Hepatocyte (in vitro differentiated cells): ENCODE data around the gene MNX1. TPM values are rescaled to one million over a fixed set of nuclear protein-coding genes. Genes with fewer than 3 reads are reported as not detected.

Experiments used
- DNase-seq: peaks from one replicate; pipeline ENCODE4 v3.0.0-alpha.2; 2016; ENCODE audit warnings: low spot score
- H2AFZ ChIP-seq: fragments of 200-600 bp; sonication (generic); 2 replicates; pipeline ENCODE4 v1.6.0; 2016; ENCODE audit warnings: antibody characterized with exemption, mild to moderate bottlenecking
- H3K27ac ChIP-seq: fragments of 200-600 bp; sonication (generic); 2 replicates; pipeline ENCODE4 v1.5.1; 2016; ENCODE audit warnings: mild to moderate bottlenecking
- H3K27me3 ChIP-seq: fragments of 200-600 bp; sonication (generic); 2 replicates; pipeline ENCODE4 v1.6.1; 2016
- H3K36me3 ChIP-seq: fragments of 200-600 bp; sonication (generic); replicated peaks from 2 replicates; pipeline ENCODE4 v1.5.1; 2016; ENCODE audit warnings: low read depth; ENCODE audit not compliant: insufficient read depth
- H3K4me1 ChIP-seq: fragments of 200-600 bp; sonication (generic); 2 replicates; pipeline ENCODE4 v1.5.1; 2016; ENCODE audit warnings: mild to moderate bottlenecking, moderate library complexity; ENCODE audit not compliant: insufficient read depth
- H3K4me2 ChIP-seq: fragments of 200-600 bp; sonication (generic); 2 replicates; pipeline ENCODE4 v1.6.0; 2016
- H3K4me3 ChIP-seq: fragments of 200-600 bp; sonication (generic); 2 replicates; pipeline ENCODE4 v1.5.1; 2016; ENCODE audit warnings: mild to moderate bottlenecking
- H3K79me2 ChIP-seq: fragments of 200-600 bp; sonication (generic); 2 replicates; pipeline ENCODE4 v1.6.0; 2017; ENCODE audit warnings: mild to moderate bottlenecking
- H3K9me2 ChIP-seq: fragments of 200-600 bp; sonication (generic); replicated peaks from 2 replicates; pipeline ENCODE4 v1.6.0; 2017; ENCODE audit warnings: mild to moderate bottlenecking; ENCODE audit not compliant: insufficient read depth
- H3K9me3 ChIP-seq: fragments of 200-600 bp; sonication (generic); 2 replicates; pipeline ENCODE4 v1.5.1; 2016; ENCODE audit warnings: low read depth, mild to moderate bottlenecking
- H4K20me1 ChIP-seq: fragments of 200-600 bp; sonication (generic); 2 replicates; pipeline ENCODE4 v1.6.0; 2016; ENCODE audit warnings: mild to moderate bottlenecking; ENCODE audit not compliant: insufficient read depth, poor library complexity, severe bottlenecking
- CTCF ChIP-seq: fragments of 200-600 bp; sonication (generic); IDR thresholded peaks from 2 replicates; pipeline ENCODE4 v1.5.1; 2016; ENCODE audit warnings: antibody characterized with exemption, mild to moderate bottlenecking; ENCODE audit not compliant: poor library complexity
- EZH2 ChIP-seq: fragments of 200-600 bp; sonication (generic); IDR thresholded peaks from 2 replicates; pipeline ENCODE4 v1.6.1; 2016; ENCODE audit warnings: antibody characterized with exemption, mild to moderate bottlenecking, borderline replicate concordance
- EZH2phosphoT487 ChIP-seq: fragments of 200-600 bp; sonication (generic); IDR thresholded peaks from one replicate; pipeline ENCODE4 v1.6.1; 2018; ENCODE audit warnings: antibody characterized with exemption, mild to moderate bottlenecking, low read depth, moderate library complexity; ENCODE audit not compliant: unreplicated experiment, severe bottlenecking
- whole genome bisulfite sequencing: methylation state at CpG from one replicate; pipeline ENCODE4 v1.1.6; 2016; ENCODE audit warnings: low lambda C conversion rate; ENCODE audit errors: missing lambda C conversion rate; 5-methylcytosine and 5-hydroxymethylcytosine counted together
- polyA plus RNA-seq: library from polyadenylated mRNA; unstranded; fragments of >200 nt; fragmentation: Nextera tagmentation; extraction: Ambion mirVana; gene quantifications from 2 replicates; pipeline ENCODE4 v1.2.1, GENCODE V29; 2016
- total RNA-seq: library from RNA; depleted of rRNA; stranded (reverse); fragments of >200 nt; gene quantifications from 2 replicates; pipeline ENCODE4 v1.2.3, GENCODE V29; 2014

Gene MNX1
- total and polyA plus RNA-seq, 2 experiments from 2014 or later: 1.4 to 2.3 TPM

- WGBS: 39% methylated on average over 10 of the region's 10 CpGs
These were observed 1.7 kb upstream of the MNX1 start for GRCh38 chr7:157012113-157012547.

GRCh38 chr7:157011333-157012112 lies 1.1 kb upstream of the MNX1 start:
- no peak overlapping the region for H3K27ac ChIP-seq
- peaks cover 12% of the 10 kb centered on the region for H3K4me1 ChIP-seq
- H3K9me3 ChIP-seq: no peaks in the 10 kb centered on the region
- H3K4me3 ChIP-seq: no peak overlapping the region
- H3K27me3 ChIP-seq: peaks cover 89% of the 10 kb centered on the region
- H3K9me2 ChIP-seq: no peaks in the 10 kb centered on the region
- no peak overlapping the region for H2AFZ ChIP-seq
- H3K79me2 ChIP-seq: no peaks in the 10 kb centered on the region
- DNase-seq: no peak
- WGBS: 2% methylated on average over 34 of the region's 37 CpGs
- H3K4me2 ChIP-seq: peak overlapping the region; percentile 89
- H4K20me1 ChIP-seq: no peaks in the 10 kb centered on the region
- no peaks in the 10 kb centered on the region for H3K36me3 ChIP-seq
- TF ChIP-seq CTCF (no peak), EZH2 (no peak), EZH2phosphoT487 (peak; percentile 19)

More at GRCh38 chr7:157012113-157012547, 1.7 kb upstream of the MNX1 start:
- TF ChIP-seq CTCF (no peak), EZH2phosphoT487 (no peak), EZH2 (no peak)
- H3K4me2 ChIP-seq: peak overlapping the region; percentile 89
- H3K27me3 ChIP-seq: peaks cover 89% of the 10 kb centered on the region
- no peak overlapping the region for H3K4me3 ChIP-seq
- H3K79me2 ChIP-seq: no peaks in the 10 kb centered on the region
- H2AFZ ChIP-seq: no peak overlapping the region
- H3K4me1 ChIP-seq: peaks cover 12% of the 10 kb centered on the region
- H3K9me2 ChIP-seq: no peaks in the 10 kb centered on the region
- H3K27ac ChIP-seq: no peak overlapping the region
- H4K20me1 ChIP-seq: no peaks in the 10 kb centered on the region
- no peaks in the 10 kb centered on the region for H3K36me3 ChIP-seq
- DNase-seq: no peak
- H3K9me3 ChIP-seq: no peaks in the 10 kb centered on the region

- TF ChIP-seq EZH2phosphoT487: no peak
- no peak for TF ChIP-seq CTCF
- no peak for TF ChIP-seq EZH2
- H3K9me2 ChIP-seq: no peaks in the 10 kb centered on the region
- H3K36me3 ChIP-seq: no peaks in the 10 kb centered on the region
- H3K9me3 ChIP-seq: no peaks in the 10 kb centered on the region
- peak overlapping the region; percentile 89 for H3K4me2 ChIP-seq
- H3K4me3 ChIP-seq: peak overlapping the region; percentile 39
- peaks cover 18% of the 10 kb centered on the region for H3K4me1 ChIP-seq
- H2AFZ ChIP-seq: peak overlapping the region; percentile 86
- H3K27me3 ChIP-seq: peaks cover 88% of the 10 kb centered on the region
- no peaks in the 10 kb centered on the region for H4K20me1 ChIP-seq
- DNase-seq: no peak
- WGBS: under 1% methylated on average over 47 of the region's 130 CpGs
- no peak overlapping the region for H3K27ac ChIP-seq
- no peaks in the 10 kb centered on the region for H3K79me2 ChIP-seq
These were observed 480 bp downstream of the MNX1 start for GRCh38 chr7:157009778-157010587.
